ENCODE results near the gene RPE. TPM values are rescaled to one million over a fixed set of nuclear protein-coding genes. Genes with fewer than 3 reads are reported as not detected.
A peak's percentile ranks its signal among the peaks of the same experiment; 100 is the strongest.

Gene RPE
- polyA plus RNA-seq, 1 donor (not counting 4 experiments of a cell fraction or from before 2014, with no cell fraction given): 69.6 TPM

DNA sequence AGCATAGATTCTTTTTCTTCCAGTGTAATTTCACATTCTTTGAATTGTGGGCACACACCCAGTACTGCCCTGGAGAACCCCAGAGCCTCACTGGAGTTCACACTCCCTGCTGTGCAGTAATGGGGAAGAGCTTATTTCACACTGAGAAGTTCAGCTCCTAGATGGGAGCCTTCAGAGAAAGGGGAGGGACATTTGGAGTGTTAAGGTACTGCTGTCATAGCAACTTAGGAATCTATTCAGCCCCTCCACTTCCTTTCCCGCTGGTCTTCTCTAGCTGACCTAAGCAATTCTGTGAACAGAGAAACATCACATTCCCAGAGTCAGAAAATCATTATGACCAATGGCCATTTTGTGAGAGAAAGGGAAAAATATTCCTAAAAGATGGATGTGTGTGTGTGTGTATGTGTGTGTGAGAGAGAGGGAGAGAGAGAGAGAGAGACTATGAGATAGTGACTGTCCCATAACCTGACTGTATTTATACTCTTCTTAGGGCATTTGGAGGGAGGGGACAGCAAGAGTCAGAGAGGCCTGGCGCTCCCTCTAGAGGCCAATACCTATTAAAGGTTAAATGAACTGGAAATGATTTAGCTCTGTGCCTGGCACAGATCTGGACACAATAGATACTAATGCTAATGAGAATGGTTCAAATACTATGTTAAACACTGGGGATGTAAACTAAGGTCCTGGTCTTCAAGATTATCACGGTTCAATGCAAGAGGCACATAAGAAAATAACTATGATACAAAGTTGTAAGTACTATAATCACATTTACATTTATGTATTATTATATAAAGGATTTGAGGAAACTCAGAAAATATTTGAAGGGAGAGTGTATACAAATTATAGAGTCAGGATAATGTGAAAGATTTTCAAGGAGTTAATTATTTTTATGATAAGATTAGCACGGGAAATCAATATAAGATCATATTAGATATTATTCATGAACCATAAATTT, 41.5 kb upstream of the RPE start:
- Histone ChIP-seq H3K4me1 (ENCODE audit: control insufficient read depth, extremely low read depth, insufficient read depth, low read length) (peaks cover 2% of the 10 kb centered on the region), H3K9me3 (ENCODE audit: control insufficient read depth, low read depth, low read length) (no peaks in the 10 kb centered on the region), H2AFZ (ENCODE audit: control insufficient read depth, low read length) (peak overlapping the region; percentile 14), H3K4me3 (ENCODE audit: control insufficient read depth in 2 of 3, extremely low read depth in 1 of 3, insufficient read depth in 2 of 3, low read depth in 1 of 3, low read length in 3 of 3) (no peak overlapping the region), H3K36me3 (ENCODE audit: control insufficient read depth in 2 of 2, extremely low read depth in 1 of 2, insufficient read depth in 2 of 2, low read length in 2 of 2) (no peaks in the 10 kb centered on the region), H3K4me2 (ENCODE audit: control insufficient read depth, extremely low read depth, insufficient read depth, low read depth, low read length) (no peak overlapping the region), H3K27me3 (ENCODE audit: control insufficient read depth, extremely low read depth, insufficient read depth, low read length) (no peaks in the 10 kb centered on the region), H3K79me2 (ENCODE audit: control insufficient read depth, insufficient read depth, low read length) (no peaks in the 10 kb centered on the region), H3K9me1 (ENCODE audit: control insufficient read depth, extremely low read depth, insufficient read depth, low read length) (no peaks in the 10 kb centered on the region), H3K27ac (ENCODE audit: control insufficient read depth, insufficient read depth, low read length) (no peak overlapping the region), H4K20me1 (ENCODE audit: control insufficient read depth, extremely low read depth, insufficient read depth, low read length) (no peaks in the 10 kb centered on the region), H3K9ac (ENCODE audit: control insufficient read depth, extremely low read depth, insufficient read depth, low read length) (no peak overlapping the region)
- DNase-seq (ENCODE audit: low read depth, low spot score) (no peak), FAIRE-seq (peak; percentile 32)
- no peak for TF ChIP-seq EZH2 (IDR thresholded peaks at IDR 0.05; ENCODE audit: low read length)
- TF ChIP-seq, protein P1, sequence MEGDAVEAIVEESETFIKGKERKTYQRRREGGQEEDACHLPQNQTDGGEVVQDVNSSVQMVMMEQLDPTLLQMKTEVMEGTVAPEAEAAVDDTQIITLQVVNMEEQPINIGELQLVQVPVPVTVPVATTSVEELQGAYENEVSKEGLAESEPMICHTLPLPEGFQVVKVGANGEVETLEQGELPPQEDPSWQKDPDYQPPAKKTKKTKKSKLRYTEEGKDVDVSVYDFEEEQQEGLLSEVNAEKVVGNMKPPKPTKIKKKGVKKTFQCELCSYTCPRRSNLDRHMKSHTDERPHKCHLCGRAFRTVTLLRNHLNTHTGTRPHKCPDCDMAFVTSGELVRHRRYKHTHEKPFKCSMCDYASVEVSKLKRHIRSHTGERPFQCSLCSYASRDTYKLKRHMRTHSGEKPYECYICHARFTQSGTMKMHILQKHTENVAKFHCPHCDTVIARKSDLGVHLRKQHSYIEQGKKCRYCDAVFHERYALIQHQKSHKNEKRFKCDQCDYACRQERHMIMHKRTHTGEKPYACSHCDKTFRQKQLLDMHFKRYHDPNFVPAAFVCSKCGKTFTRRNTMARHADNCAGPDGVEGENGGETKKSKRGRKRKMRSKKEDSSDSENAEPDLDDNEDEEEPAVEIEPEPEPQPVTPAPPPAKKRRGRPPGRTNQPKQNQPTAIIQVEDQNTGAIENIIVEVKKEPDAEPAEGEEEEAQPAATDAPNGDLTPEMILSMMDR (optimal IDR thresholded peaks at IDR 0.05 in 1 of 3, IDR thresholded peaks at IDR 0.05 in 1 of 3, conservative IDR thresholded peaks at IDR 0.05 in 1 of 3; ENCODE audit: extremely low read depth in 1 of 3, insufficient read depth in 2 of 3, low read length in 3 of 3): peak; percentile 65 to 76 (median 75)
- dilution Hi-C loops (cut with MboI; ENCODE audit: extremely low pct_ligation_motif_present, low sequenced_read_pairs): no loop called here

DNA sequence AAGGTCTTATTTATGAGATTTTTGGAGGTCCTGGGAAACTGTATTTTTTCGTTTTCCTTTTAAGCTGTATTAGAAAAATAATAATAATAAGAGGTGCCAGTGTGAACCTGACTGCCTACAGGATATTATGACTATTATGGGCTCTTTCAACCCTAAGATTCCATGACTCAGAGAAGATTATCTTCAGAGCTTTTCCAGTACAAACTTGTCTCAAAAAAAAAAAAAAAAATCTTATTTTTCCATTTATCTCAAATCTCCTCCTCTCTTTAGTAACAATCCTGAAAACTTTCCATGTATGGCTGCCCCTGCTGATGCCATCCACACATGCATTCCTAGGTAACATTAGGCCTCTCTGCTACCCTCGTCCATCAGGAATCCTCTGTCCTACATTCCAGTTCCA, 36.7 kb upstream of the RPE start:
- no peak for TF ChIP-seq EZH2 (IDR thresholded peaks at IDR 0.05; ENCODE audit: low read length)
- TF ChIP-seq, protein P1 (optimal IDR thresholded peaks at IDR 0.05 in 1 of 3, IDR thresholded peaks at IDR 0.05 in 1 of 3, conservative IDR thresholded peaks at IDR 0.05 in 1 of 3; ENCODE audit: extremely low read depth in 1 of 3, insufficient read depth in 2 of 3, low read length in 3 of 3): no peak
- no peaks in the 10 kb centered on the region for H3K9me3 ChIP-seq (ENCODE audit: control insufficient read depth, low read depth, low read length)
- H3K4me2 ChIP-seq (ENCODE audit: control insufficient read depth, extremely low read depth, insufficient read depth, low read depth, low read length): no peak overlapping the region
- dilution Hi-C loops (cut with MboI; ENCODE audit: extremely low pct_ligation_motif_present, low sequenced_read_pairs): no loop called here
- no peak overlapping the region for H3K27ac ChIP-seq (ENCODE audit: control insufficient read depth, insufficient read depth, low read length)
- no peaks in the 10 kb centered on the region for H3K79me2 ChIP-seq (ENCODE audit: control insufficient read depth, insufficient read depth, low read length)
- no peaks in the 10 kb centered on the region for H3K36me3 ChIP-seq (ENCODE audit: control insufficient read depth in 2 of 2, extremely low read depth in 1 of 2, insufficient read depth in 2 of 2, low read length in 2 of 2)
- H2AFZ ChIP-seq (ENCODE audit: control insufficient read depth, low read length): no peak overlapping the region
- DNase-seq (ENCODE audit: low read depth, low spot score): no peak
- H3K4me1 ChIP-seq (ENCODE audit: control insufficient read depth, extremely low read depth, insufficient read depth, low read length): peaks cover 3% of the 10 kb centered on the region
- H3K9me1 ChIP-seq (ENCODE audit: control insufficient read depth, extremely low read depth, insufficient read depth, low read length): no peaks in the 10 kb centered on the region
- no peak for FAIRE-seq
- H4K20me1 ChIP-seq (ENCODE audit: control insufficient read depth, extremely low read depth, insufficient read depth, low read length): no peaks in the 10 kb centered on the region
- no peak overlapping the region for H3K4me3 ChIP-seq (ENCODE audit: control insufficient read depth in 2 of 3, extremely low read depth in 1 of 3, insufficient read depth in 2 of 3, low read depth in 1 of 3, low read length in 3 of 3)
- no peaks in the 10 kb centered on the region for H3K27me3 ChIP-seq (ENCODE audit: control insufficient read depth, extremely low read depth, insufficient read depth, low read length)
- no peak overlapping the region for H3K9ac ChIP-seq (ENCODE audit: control insufficient read depth, extremely low read depth, insufficient read depth, low read length)
